SK-N-MC (cell line): ENCODE results near the gene EDARADD.

Experiments used
- EZH2 ChIP-seq: fragments of 200-600 bp; sonication (generic); IDR thresholded peaks from one replicate; pipeline ENCODE4 v1.6.1; 2017; ENCODE audit warnings: antibody characterized with exemption
- FOXP2 ChIP-seq: optimal IDR thresholded peaks from 2 replicates; pipeline ENCODE3; 2011; ENCODE audit warnings: mild to moderate bottlenecking, moderate library complexity; ENCODE audit not compliant: insufficient read depth; ENCODE audit errors: extremely low read length, control extremely low read depth
- POLR2AphosphoS5 ChIP-seq: IDR thresholded peaks from 2 replicates; pipeline ENCODE4 v1.6.1; 2012; ENCODE audit warnings: mild to moderate bottlenecking, low read depth, low read length, borderline replicate concordance

DNA sequence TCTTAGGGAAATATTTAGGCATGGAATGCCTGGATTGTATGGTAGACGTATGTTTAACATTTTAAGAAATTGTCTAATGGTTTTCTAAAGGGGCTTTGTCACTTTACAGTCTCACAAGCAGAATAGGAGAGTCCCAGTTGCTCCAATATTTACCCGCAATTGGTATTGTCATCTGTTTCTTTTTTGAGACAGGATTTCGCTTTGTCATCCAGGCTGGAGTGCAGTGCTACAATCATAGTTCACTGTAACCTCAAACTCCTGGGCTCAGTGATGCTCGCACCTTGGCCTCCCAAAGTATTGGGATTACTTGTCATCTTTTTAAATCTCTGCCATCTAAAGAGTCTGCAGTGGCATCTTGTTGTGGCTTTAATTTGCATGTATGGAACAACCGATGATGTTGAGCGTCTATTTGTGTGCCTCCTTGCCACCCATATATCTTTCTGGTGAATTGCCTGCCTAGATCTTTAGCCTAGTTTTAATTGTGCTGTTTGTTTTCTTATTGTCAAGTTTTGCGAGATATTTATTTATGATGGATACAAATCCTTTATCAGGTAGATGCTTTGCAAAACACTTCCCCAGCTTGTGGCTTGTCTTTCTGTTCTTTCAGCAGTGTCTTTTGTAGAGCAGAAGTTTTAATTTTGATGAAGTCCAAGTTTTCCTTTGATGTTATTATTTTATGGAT is 32.0 kb upstream of the EDARADD start:
- TF ChIP-seq EZH2: no peak
- TF ChIP-seq POLR2AphosphoS5: no peak
- TF ChIP-seq FOXP2: no peak
